Measurements from ENCODE around the gene GULP1.

DNA sequence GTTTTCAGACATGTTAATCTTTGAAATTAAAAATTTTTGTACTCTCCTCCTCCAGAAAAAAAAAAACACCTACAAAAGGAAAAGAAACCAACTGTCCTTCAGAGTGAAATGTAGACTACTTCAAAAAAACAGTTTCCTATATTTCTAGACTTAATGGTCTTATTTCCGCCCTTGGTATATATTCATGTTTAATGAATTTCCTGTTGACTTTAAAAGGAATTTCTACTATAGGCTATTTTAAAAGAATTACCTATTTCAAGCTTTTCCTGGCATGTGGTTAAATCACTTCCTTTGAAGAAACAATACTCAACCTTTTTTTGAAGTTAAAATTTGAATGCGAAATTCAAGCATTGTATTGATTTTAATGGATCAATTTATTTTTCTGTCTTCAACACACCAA, 29.2 kb downstream of the GULP1 start:
- TF ChIP-seq, protein P1, sequence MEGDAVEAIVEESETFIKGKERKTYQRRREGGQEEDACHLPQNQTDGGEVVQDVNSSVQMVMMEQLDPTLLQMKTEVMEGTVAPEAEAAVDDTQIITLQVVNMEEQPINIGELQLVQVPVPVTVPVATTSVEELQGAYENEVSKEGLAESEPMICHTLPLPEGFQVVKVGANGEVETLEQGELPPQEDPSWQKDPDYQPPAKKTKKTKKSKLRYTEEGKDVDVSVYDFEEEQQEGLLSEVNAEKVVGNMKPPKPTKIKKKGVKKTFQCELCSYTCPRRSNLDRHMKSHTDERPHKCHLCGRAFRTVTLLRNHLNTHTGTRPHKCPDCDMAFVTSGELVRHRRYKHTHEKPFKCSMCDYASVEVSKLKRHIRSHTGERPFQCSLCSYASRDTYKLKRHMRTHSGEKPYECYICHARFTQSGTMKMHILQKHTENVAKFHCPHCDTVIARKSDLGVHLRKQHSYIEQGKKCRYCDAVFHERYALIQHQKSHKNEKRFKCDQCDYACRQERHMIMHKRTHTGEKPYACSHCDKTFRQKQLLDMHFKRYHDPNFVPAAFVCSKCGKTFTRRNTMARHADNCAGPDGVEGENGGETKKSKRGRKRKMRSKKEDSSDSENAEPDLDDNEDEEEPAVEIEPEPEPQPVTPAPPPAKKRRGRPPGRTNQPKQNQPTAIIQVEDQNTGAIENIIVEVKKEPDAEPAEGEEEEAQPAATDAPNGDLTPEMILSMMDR (IDR thresholded peaks at IDR 0.05), result no peak
- no peak for TF ChIP-seq POLR2A (IDR thresholded peaks at IDR 0.05; ENCODE audit: low read depth)
- TF ChIP-seq POLR2AphosphoS5 (IDR thresholded peaks at IDR 0.05), result no peak
